Measurements from ENCODE around the gene FOSB. TPM values are rescaled to one million over a fixed set of nuclear protein-coding genes. Genes with fewer than 3 reads are reported as not detected.

The FOSB gene
- total RNA-seq, 1 experiment from 2014 or later, result 4.0 TPM

DNA sequence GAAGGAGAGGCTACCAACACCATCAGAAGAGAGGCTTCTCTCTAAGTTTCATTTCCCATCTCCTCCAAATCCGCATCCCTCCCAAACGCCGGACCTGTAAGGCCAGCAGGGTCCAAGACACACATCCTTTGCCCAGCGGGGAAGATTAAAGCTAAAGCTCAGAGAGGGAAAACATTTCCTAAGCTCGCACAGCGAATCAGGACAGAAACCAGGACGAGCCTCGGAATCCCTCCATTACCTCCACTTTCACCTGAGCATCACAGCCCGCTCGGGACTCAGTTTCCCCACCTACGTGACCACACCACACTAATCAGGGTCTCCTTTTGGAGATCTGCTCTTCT is 711 bp upstream of the FOSB start:
- 0 out of 2 replicates have a peak, but pooled peaks cover 7% of the 10 kb centered on the region for H3K79me2 ChIP-seq (ENCODE audit: low read length)
- DNase-seq, result peak; percentile 59
- H3K27me3 ChIP-seq (ENCODE audit: low read length), result no peaks in the 10 kb centered on the region

GRCh38 chr19:45468159-45468651 is 409 bp downstream of the FOSB start:
- peak overlapping the region; percentile 82 for H3K9ac ChIP-seq (ENCODE audit: low read length)

More for the DNA sequence above, 711 bp upstream of the FOSB start:
- H3K4me2 ChIP-seq (ENCODE audit: low read depth, low read length, poor library complexity, severe bottlenecking), result peak overlapping the region; percentile 88
- H3K9ac ChIP-seq (ENCODE audit: low read length), result peak overlapping the region; percentile 62
- H3K9me2 ChIP-seq (replicated peaks; ENCODE audit: insufficient read depth, low read length), result no peaks in the 10 kb centered on the region
- H3K4me1 ChIP-seq (ENCODE audit: low read length), result peaks cover 25% of the 10 kb centered on the region
- H3K4me3 ChIP-seq (ENCODE audit: low read length), result peak overlapping the region; percentile 88
- no peaks in the 10 kb centered on the region for H3K36me3 ChIP-seq (ENCODE audit: insufficient read depth, low read length)
- H3K9me3 ChIP-seq (ENCODE audit: low read length), result no peaks in the 10 kb centered on the region
- no peak overlapping the region for H3K27ac ChIP-seq (ENCODE audit: low read length)
- no peaks in the 10 kb centered on the region for H4K20me1 ChIP-seq (ENCODE audit: insufficient read depth, low read depth, low read length)
- H2AFZ ChIP-seq (ENCODE audit: low read length), result peak overlapping the region; percentile 73

DNA sequence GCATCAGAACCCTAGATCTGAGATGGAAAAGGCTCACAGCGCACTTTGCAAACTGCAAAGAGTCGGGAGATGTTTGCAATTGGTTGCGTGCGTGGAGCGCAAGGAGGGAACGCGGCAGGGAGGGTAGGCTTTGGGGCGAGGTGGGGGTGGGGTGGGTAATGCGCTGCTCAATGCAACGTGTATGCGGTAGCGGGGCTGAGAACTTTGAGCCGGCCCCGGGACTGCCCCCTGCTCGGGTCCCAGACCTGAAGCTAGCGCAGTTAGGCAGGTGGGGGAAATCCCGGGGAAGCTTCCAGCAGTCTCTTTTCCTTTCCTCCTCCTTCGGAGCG is 971 bp downstream of the FOSB start:
- Histone ChIP-seq H3K9ac (ENCODE audit: low read length) (peak overlapping the region; percentile 82), H3K27me3 (ENCODE audit: low read length) (no peaks in the 10 kb centered on the region), H3K4me1 (ENCODE audit: low read length) (peaks cover 25% of the 10 kb centered on the region), H3K27ac (ENCODE audit: low read length) (peak overlapping the region; percentile 77), H3K4me2 (ENCODE audit: low read depth, low read length, poor library complexity, severe bottlenecking) (peak overlapping the region; percentile 88), H3K9me2 (replicated peaks; ENCODE audit: insufficient read depth, low read length) (no peaks in the 10 kb centered on the region), H3K36me3 (ENCODE audit: insufficient read depth, low read length) (no peaks in the 10 kb centered on the region), H3K9me3 (ENCODE audit: low read length) (no peaks in the 10 kb centered on the region), H2AFZ (ENCODE audit: low read length) (no peak overlapping the region), H4K20me1 (ENCODE audit: insufficient read depth, low read depth, low read length) (no peaks in the 10 kb centered on the region), H3K4me3 (ENCODE audit: low read length) (peak overlapping the region; percentile 88), H3K79me2 (ENCODE audit: low read length) (0 out of 2 replicates have a peak, but pooled peaks cover 7% of the 10 kb centered on the region)
- peak; percentile 90 for DNase-seq

More at GRCh38 chr19:45468159-45468651, 409 bp downstream of the FOSB start:
- H3K9me3 ChIP-seq (ENCODE audit: low read length), result no peaks in the 10 kb centered on the region
- H3K79me2 ChIP-seq (ENCODE audit: low read length), result 0 out of 2 replicates have a peak, but pooled peaks cover 7% of the 10 kb centered on the region
- H3K9me2 ChIP-seq (replicated peaks; ENCODE audit: insufficient read depth, low read length), result no peaks in the 10 kb centered on the region
- no peak overlapping the region for H2AFZ ChIP-seq (ENCODE audit: low read length)
- H3K4me3 ChIP-seq (ENCODE audit: low read length), result peak overlapping the region; percentile 88
- peak overlapping the region; percentile 77 for H3K27ac ChIP-seq (ENCODE audit: low read length)
- peaks cover 25% of the 10 kb centered on the region for H3K4me1 ChIP-seq (ENCODE audit: low read length)
- H4K20me1 ChIP-seq (ENCODE audit: insufficient read depth, low read depth, low read length), result no peaks in the 10 kb centered on the region
- H3K27me3 ChIP-seq (ENCODE audit: low read length), result no peaks in the 10 kb centered on the region
- H3K36me3 ChIP-seq (ENCODE audit: insufficient read depth, low read length), result no peaks in the 10 kb centered on the region
- H3K4me2 ChIP-seq (ENCODE audit: low read depth, low read length, poor library complexity, severe bottlenecking), result peak overlapping the region; percentile 88
- DNase-seq, result peak; percentile 80

GRCh38 chr19:45469132-45469944 is 1.5 kb downstream of the FOSB start:
- Histone ChIP-seq H3K4me3 (ENCODE audit: low read length) (peak overlapping the region; percentile 88), H4K20me1 (ENCODE audit: insufficient read depth, low read depth, low read length) (no peaks in the 10 kb centered on the region), H3K27ac (ENCODE audit: low read length) (peak overlapping the region; percentile 83), H3K4me2 (ENCODE audit: low read depth, low read length, poor library complexity, severe bottlenecking) (peak overlapping the region; percentile 88), H2AFZ (ENCODE audit: low read length) (no peak overlapping the region; the same call in 1 of the 2 replicates), H3K9me3 (ENCODE audit: low read length) (no peaks in the 10 kb centered on the region), H3K79me2 (ENCODE audit: low read length) (0 out of 2 replicates have a peak, but pooled peaks cover 7% of the 10 kb centered on the region), H3K9ac (ENCODE audit: low read length) (peak overlapping the region; percentile 87), H3K36me3 (ENCODE audit: insufficient read depth, low read length) (no peaks in the 10 kb centered on the region), H3K9me2 (replicated peaks; ENCODE audit: insufficient read depth, low read length) (no peaks in the 10 kb centered on the region), H3K4me1 (ENCODE audit: low read length) (peaks cover 25% of the 10 kb centered on the region), H3K27me3 (ENCODE audit: low read length) (no peaks in the 10 kb centered on the region)
- DNase-seq, result peak; percentile 99

DNA sequence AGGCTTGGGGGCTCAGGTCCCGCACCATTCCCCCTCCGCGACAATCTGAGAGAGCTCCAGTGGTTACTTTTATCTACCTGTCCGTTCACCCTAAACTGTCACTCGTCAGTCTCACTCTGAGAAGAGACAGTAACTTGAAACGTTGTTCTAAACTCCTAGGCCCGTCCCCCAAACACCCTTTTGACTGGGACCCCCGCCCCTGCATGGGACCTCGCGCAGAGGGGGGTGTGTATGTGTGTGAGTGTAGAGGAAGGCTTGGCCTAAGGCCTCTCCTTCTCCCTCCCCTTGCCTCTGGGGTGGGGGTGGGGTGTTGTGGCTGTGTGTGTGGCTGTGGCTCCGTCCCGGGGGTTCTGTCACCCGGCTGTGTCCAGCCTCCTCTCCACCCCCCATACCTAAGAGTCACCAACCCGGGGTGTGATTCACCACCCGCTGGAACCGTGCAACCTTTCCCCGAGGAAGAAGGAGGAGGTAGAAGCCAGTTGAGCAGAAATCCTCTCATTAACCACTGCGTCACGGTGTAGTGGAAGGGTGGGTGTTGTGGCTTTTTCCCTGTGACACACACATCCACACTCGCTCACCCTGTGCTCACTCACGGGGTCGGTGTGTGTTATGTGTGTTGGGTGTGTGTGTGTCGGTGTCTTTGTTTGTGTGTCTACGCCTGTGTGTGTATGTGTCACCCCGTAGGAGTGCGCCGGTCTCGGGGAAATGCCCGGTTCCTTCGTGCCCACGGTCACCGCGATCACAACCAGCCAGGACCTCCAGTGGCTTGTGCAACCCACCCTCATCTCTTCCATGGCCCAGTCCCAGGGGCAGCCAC is 2.4 kb downstream of the FOSB start:
- H3K27ac ChIP-seq (ENCODE audit: low read length), result no peak overlapping the region; the same call in 1 of the 2 replicates
- no peak overlapping the region for H2AFZ ChIP-seq (ENCODE audit: low read length)
- no peaks in the 10 kb centered on the region for H3K27me3 ChIP-seq (ENCODE audit: low read length)
- H3K36me3 ChIP-seq (ENCODE audit: insufficient read depth, low read length), result no peaks in the 10 kb centered on the region
- no peaks in the 10 kb centered on the region for H3K9me2 ChIP-seq (replicated peaks; ENCODE audit: insufficient read depth, low read length)
- H4K20me1 ChIP-seq (ENCODE audit: insufficient read depth, low read depth, low read length), result no peaks in the 10 kb centered on the region
- H3K4me1 ChIP-seq (ENCODE audit: low read length), result peaks cover 25% of the 10 kb centered on the region
- DNase-seq, result no peak
- H3K9me3 ChIP-seq (ENCODE audit: low read length), result no peaks in the 10 kb centered on the region
- 0 out of 2 replicates have a peak, but pooled peaks cover 7% of the 10 kb centered on the region for H3K79me2 ChIP-seq (ENCODE audit: low read length)
- H3K4me2 ChIP-seq (ENCODE audit: low read depth, low read length, poor library complexity, severe bottlenecking), result peak overlapping the region; percentile 88
- H3K4me3 ChIP-seq (ENCODE audit: low read length), result peak overlapping the region; percentile 88
- peak overlapping the region; percentile 87 for H3K9ac ChIP-seq (ENCODE audit: low read length)

- no peak for DNase-seq
- no peak overlapping the region for H3K27ac ChIP-seq (ENCODE audit: low read length)
- H3K9me3 ChIP-seq (ENCODE audit: low read length), result no peaks in the 10 kb centered on the region
- H3K4me3 ChIP-seq (ENCODE audit: low read length), result no peak overlapping the region
- no peaks in the 10 kb centered on the region for H3K27me3 ChIP-seq (ENCODE audit: low read length)
- H4K20me1 ChIP-seq (ENCODE audit: insufficient read depth, low read depth, low read length), result no peaks in the 10 kb centered on the region
- peak overlapping the region; percentile 87; the same call in 1 of the 2 replicates for H3K9ac ChIP-seq (ENCODE audit: low read length)
- no peaks in the 10 kb centered on the region for H3K36me3 ChIP-seq (ENCODE audit: insufficient read depth, low read length)
- no peak overlapping the region for H2AFZ ChIP-seq (ENCODE audit: low read length)
- peak overlapping the region; percentile 88 for H3K4me2 ChIP-seq (ENCODE audit: low read depth, low read length, poor library complexity, severe bottlenecking)
- no peaks in the 10 kb centered on the region for H3K9me2 ChIP-seq (replicated peaks; ENCODE audit: insufficient read depth, low read length)
- H3K4me1 ChIP-seq (ENCODE audit: low read length), result peaks cover 27% of the 10 kb centered on the region
- 0 out of 2 replicates have a peak, but pooled peaks cover 7% of the 10 kb centered on the region for H3K79me2 ChIP-seq (ENCODE audit: low read length)
Measured at GRCh38 chr19:45470762-45471081, 2.9 kb downstream of the FOSB start.

- 0 out of 2 replicates have a peak, but pooled peaks cover 7% of the 10 kb centered on the region for H3K79me2 ChIP-seq (ENCODE audit: low read length)
- H4K20me1 ChIP-seq (ENCODE audit: insufficient read depth, low read depth, low read length), result no peaks in the 10 kb centered on the region
- no peak overlapping the region for H3K4me3 ChIP-seq (ENCODE audit: low read length)
- H3K9me2 ChIP-seq (replicated peaks; ENCODE audit: insufficient read depth, low read length), result no peaks in the 10 kb centered on the region
- no peak overlapping the region for H3K4me2 ChIP-seq (ENCODE audit: low read depth, low read length, poor library complexity, severe bottlenecking)
- H3K4me1 ChIP-seq (ENCODE audit: low read length), result peaks cover 33% of the 10 kb centered on the region
- no peaks in the 10 kb centered on the region for H3K27me3 ChIP-seq (ENCODE audit: low read length)
- no peak overlapping the region for H2AFZ ChIP-seq (ENCODE audit: low read length)
- H3K36me3 ChIP-seq (ENCODE audit: insufficient read depth, low read length), result no peaks in the 10 kb centered on the region
- H3K9me3 ChIP-seq (ENCODE audit: low read length), result no peaks in the 10 kb centered on the region
- no peak overlapping the region for H3K9ac ChIP-seq (ENCODE audit: low read length)
- no peak for DNase-seq
- H3K27ac ChIP-seq (ENCODE audit: low read length), result no peak overlapping the region
Measured at GRCh38 chr19:45471111-45471930, 3.5 kb downstream of the FOSB start.
